LoVo (cell line): ENCODE data around the gene GLG1.
"Not testable (repeated sequence)": the region's sequence is repeated elsewhere in the genome, so short reads cannot be mapped to it uniquely, and the experiment has no call there.

Source experiments
- DNase-seq: peaks from one replicate; pipeline ENCODE4 v3.0.0-alpha.2; 2016; ENCODE audit warnings: low spot score

GLG1 gene

DNA sequence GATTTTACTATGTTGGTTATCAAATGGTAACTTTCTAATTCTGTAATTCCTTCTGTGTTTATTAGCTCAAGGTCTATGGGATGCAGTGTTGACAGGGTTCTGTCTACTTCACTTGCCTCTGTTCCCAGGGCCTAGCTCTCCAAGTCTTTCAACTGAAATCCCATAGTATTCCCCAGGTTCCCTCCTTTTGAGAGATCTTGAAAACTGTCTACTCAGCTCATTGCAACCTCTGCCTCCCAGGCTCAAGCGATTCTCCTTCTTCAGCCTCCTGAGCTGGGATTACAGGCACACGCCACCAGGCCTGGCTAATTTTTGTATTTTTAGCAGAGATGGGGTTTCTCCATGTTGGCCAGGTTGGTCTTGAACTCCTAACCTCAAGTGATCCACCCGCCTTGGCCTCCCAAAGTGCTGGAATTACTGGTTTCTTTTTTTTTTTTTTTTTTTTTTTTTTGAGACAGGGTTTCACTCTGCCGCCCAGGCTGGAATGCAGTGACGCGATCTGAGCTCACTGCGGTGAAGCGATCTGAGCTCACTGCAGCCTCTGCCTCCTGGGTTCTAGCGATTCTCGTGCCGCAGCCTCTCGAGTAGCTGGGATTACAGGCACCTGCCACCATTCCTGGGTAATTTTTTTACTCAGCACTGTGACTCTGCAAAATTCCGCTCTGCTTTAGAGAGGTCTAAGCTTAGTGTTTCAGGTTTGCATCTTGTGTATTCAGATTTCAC, 163.1 kb downstream of the GLG1 start:
- DNase-seq = not testable (repeated sequence)

GRCh38 chr16:74439685-74440084, 167.2 kb downstream of the GLG1 start:
- DNase-seq = no peak

- no peak for DNase-seq
These were observed 168.4 kb downstream of the GLG1 start for GRCh38 chr16:74438492-74438979.

GRCh38 chr16:74431516-74431915, 175.4 kb downstream of the GLG1 start:
- no peak for DNase-seq

DNA sequence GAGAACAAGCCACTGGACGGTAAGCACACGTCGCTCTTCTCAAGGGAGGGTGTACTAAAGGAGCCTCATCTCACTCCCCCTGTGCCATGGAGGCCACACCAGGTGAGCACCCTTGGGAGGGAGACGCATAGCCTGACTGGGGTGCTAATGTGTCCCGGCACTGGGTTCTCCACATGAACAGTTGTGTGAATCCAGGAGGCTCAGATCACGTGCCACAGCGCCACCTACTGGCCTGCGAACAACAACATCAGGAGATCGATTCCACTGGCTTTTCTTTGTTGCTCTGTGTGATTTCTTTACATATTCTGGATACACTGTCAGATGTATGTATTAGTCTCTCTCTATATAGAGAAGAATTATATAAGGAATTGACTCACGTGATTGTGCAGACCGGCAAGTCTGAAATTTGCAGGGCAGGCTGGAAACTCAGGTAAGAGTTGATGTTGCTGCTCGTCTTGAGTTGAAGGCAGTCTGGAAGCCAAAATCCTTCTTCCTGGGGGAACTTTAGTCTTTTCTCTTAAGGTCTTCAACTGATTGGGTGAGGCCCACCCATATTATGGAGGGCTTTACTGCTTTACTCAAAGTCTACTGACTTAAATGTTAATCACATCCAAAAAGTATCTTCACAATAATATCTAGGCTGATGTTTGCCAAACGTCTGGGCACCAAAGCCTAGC, 176.7 kb downstream of the GLG1 start:
- peak; percentile 22 for DNase-seq

DNA sequence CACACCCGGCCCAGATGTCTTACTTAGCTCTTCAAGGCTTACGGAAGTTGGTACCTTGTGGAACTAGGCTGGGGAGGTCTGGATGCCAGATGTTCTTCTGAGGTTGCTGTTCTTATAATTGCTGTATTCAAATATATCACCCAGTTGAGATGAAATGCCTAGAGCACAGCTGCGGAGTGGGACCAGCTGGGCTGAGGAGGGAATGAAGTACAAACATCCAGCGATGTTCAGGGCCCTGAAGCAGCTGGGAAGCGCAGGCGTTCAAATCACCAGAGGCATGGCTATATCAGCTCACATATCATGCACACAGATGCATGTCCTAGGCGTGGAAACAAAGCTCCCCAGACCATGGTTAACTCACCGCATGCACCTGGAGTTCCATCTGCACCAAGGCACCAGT, 178.4 kb downstream of the GLG1 start:
- DNase-seq = not testable (repeated sequence)

GRCh38 chr16:74425751-74426150, 181.2 kb downstream of the GLG1 start:
- not testable (repeated sequence) for DNase-seq

DNA sequence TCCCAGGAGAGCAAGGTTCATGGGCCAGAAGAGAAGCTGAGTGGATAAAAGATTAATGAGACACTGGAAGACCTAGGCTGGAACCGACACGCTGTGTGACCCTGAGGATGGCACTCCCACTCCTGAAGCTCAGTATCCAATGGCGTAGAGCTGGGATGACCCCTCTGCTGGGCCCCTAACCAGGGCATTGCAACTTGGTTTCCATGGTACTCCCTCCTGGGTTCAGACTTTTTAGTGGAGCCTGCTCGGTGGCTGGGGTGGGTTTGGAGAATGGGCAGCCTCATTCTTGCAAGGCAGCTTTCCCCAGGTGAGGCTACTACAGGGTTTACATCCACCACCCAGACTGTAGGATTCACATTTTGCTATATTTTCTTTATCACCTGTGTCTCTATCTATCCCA, 183.2 kb downstream of the GLG1 start:
- not testable (repeated sequence) for DNase-seq

- DNase-seq = not testable (repeated sequence)
These were observed 184.8 kb downstream of the GLG1 start for GRCh38 chr16:74422086-74422485.

- not testable (repeated sequence) for DNase-seq
These were observed 185.5 kb downstream of the GLG1 start for GRCh38 chr16:74421482-74421785.

DNA sequence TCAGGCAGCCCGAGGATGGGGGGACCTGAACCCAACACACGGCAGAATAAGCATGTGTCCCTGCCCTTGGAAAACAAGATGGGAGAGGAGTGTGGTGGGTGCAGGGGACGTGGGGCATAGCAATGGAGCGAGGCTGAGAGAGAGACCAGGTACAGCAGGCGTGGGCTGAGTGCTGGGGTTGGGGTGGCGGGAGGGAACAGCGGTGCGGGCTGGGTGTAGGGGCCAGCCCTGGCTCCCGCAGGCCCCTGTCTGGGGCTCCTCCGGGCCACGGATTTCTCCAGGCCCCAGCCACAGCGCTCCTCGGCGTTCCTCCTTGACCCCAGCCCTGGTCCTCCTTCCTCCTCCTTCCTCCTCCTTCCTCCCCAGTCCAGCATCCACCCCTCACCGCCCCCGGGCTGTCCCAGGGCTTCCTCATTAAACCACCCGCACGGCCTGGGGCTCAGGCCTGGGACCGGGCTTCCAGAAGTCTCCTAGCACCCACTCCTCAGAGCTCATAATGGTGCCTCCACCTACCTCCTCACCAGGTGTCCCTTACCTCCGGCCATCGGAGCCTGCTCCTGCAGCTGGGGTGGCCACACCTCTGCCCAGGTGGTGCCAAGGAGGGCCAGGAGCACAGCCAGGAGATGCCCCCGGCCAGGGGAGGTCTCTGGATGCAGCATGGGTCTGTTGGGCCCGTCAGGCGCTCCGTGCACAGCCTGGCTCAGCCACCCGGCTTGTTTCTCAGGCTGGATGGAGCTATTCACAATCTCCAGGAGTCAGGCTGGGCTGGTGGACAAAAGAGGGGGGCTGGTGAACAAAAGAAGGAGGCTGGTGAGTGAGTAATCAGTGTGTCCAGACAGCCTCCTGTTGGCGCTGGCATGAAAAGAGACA, 186.1 kb downstream of the GLG1 start, which contains the start of gene CLEC18B:
TSS of gene CLEC18B (minus strand) at position 867 of the 870 bp plus-strand sequence. CDS start at position 659, 208 bp downstream.
- not testable (repeated sequence) for DNase-seq

GRCh38 chr16:74419811-74420210, 187.1 kb downstream of the GLG1 start:
- not testable (repeated sequence) for DNase-seq

- not testable (repeated sequence) for DNase-seq
These were observed 189.0 kb downstream of the GLG1 start for GRCh38 chr16:74417897-74418296.

DNA sequence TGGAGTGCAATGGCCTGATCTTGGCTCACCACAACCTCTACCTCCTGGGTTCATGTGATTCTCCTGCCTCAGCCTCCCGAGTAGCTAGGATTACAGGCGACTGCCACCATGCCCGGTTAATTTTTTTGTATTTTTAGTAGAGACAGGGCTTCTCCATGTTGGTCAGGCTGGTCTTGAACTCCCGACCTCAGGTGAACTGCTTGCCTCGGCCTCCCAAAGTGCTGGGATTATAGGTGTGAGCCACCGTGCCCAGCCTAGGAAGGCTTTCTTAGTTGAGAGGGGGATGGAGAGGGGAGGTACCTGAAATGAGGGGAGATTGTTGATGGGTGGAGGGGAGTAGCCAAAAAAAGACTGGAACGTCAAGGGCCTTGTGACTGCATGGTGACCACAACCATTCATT, 193.0 kb downstream of the GLG1 start:
- DNase-seq = not testable (repeated sequence)

- DNase-seq = not testable (repeated sequence)
These were observed 193.4 kb downstream of the GLG1 start for GRCh38 chr16:74413485-74413884.

GRCh38 chr16:74412775-74413390, 194.0 kb downstream of the GLG1 start:
- DNase-seq = not testable (repeated sequence)

DNA sequence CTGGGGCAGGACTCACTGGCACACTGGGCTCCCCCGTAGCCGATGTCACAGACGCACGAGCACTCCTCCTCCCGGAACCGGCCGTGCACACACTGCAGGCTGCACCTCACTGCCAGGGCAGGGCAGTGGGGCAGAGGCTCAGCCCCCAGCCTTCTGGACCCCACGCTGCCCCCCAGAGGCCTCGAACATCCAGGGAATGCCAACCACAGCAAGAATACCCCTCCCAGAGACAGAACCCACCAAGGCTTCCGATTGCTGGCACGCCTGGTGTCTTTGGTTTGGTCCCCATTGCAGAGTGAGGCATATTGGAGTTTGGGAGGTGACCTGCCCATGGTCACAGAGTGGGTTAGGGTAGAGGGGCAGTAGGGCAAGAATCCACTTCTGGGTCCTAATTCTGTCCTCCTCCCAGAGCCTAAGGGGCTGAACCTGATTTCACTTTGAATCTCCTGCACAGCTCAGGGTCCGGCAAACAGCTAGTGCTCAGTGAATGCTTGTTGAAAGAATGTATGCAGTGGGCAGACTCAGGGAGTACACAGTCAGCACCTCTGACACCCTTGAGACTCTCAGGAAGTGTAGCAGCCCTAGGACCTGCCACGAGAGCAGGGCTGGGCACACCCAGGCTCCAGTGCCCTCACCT, 194.7 kb downstream of the GLG1 start:
- DNase-seq = not testable (repeated sequence)

DNA sequence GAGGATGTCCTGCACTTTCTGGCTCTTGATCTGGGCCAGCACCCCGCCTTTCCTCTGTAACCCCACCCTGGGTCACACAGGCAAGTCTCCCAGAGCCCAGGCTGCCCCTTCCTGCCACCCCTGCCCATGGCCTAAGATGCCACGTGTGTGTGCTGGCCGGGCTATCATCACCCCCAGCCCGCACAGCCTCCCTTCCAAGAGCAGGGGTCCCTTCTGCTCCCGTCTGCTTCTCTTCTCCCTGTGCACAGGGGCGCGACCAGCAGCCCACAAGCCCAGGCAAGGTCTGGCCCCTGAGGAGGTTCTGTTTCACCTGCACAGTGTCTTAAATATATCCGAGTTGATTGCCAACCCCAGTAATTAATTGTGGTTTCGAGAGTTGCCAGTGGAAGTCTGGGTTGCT, 195.9 kb downstream of the GLG1 start:
- not testable (repeated sequence) for DNase-seq

- not testable (repeated sequence) for DNase-seq
These were observed 196.6 kb downstream of the GLG1 start for GRCh38 chr16:74410057-74410957.
